Measurements from ENCODE around the gene FBN2. TPM values are rescaled to one million over a fixed set of nuclear protein-coding genes. Genes with fewer than 3 reads are reported as not detected.
"Not testable (repeated sequence)": the region's sequence is repeated elsewhere in the genome, so short reads cannot be mapped to it uniquely, and the experiment has no call there.

Gene FBN2
- total RNA-seq, 4 donors from 2014 or later, result 5.3 to 19.4 (median 7.5) TPM

DNA sequence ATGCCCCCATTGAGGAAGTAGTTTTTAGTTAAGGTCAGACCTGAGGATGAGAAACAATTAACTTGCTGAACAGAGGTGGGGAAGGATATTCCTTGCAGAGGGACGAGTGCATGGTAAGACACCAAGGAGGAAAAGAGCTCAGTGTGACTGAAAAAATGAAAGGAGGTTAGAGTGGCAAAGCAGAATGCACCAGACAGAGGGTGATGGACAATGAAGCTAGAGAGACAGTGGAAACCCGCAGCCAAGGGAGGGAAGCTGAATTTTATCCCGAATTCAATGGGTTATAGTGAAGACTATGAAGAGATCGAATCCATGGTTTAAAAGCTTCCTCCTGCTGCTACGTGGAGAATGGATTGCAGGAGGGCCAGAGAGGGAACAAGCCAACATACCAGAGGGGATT lies 206.8 kb downstream of the FBN2 start:
- no peak for ATAC-seq

DNA sequence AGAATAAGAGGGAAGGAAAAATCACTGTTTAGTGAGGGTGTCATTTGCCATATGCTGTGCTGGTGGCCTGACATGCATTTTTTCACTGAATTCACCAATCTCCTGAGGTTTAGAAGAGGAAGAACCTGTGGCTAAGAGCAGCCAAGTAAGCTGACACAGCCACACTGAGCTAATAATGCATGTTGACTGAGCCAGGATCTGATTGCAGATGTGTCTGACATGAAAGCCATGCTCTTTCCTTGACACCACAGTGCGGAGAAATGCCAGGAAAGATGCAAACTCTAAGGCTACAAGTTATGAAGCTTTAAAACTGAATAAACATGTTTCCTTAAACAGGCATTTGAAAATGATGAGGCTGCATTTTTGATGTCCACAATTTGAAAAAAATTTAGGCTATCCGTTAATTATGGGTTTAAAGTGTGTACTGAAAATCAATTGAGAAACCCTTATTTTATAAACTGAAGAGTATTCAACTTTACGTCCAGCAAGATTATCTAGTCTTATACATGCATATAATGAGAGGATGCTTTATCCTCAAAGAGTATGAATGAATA lies 208.6 kb downstream of the FBN2 start:
- 61 to 72% methylated on average over 3 of the region's 3 CpGs for WGBS, 2 donors (ENCODE audit: low coverage in 1 of 2)
- TF ChIP-seq EP300 (IDR thresholded peaks at IDR 0.05), result no peak
- TF ChIP-seq POLR2A (IDR thresholded peaks at IDR 0.05), result no peak
- no peak for TF ChIP-seq POLR2AphosphoS5 (IDR thresholded peaks at IDR 0.05)
- TF ChIP-seq, protein P1, sequence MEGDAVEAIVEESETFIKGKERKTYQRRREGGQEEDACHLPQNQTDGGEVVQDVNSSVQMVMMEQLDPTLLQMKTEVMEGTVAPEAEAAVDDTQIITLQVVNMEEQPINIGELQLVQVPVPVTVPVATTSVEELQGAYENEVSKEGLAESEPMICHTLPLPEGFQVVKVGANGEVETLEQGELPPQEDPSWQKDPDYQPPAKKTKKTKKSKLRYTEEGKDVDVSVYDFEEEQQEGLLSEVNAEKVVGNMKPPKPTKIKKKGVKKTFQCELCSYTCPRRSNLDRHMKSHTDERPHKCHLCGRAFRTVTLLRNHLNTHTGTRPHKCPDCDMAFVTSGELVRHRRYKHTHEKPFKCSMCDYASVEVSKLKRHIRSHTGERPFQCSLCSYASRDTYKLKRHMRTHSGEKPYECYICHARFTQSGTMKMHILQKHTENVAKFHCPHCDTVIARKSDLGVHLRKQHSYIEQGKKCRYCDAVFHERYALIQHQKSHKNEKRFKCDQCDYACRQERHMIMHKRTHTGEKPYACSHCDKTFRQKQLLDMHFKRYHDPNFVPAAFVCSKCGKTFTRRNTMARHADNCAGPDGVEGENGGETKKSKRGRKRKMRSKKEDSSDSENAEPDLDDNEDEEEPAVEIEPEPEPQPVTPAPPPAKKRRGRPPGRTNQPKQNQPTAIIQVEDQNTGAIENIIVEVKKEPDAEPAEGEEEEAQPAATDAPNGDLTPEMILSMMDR (IDR thresholded peaks at IDR 0.05), result no peak

More for the DNA sequence above, 206.8 kb downstream of the FBN2 start:
- WGBS, 2 donors (ENCODE audit: low coverage in 1 of 2), result 90 to 98% methylated on average over 5 of the region's 5 CpGs
- Histone ChIP-seq H3K27ac (no peak overlapping the region), H3K36me3 (peaks cover 0 to 21% of the 10 kb centered on the region in 2 donors), H3K9me3 (no peaks in the 10 kb centered on the region), H3K4me3 (no peak overlapping the region), H3K27me3 (no peaks in the 10 kb centered on the region), H3K4me1 (peaks cover 0 to 15% (median 3%) of the 10 kb centered on the region in 3 donors)
- TF ChIP-seq POLR2AphosphoS5 (IDR thresholded peaks at IDR 0.05) (no peak), POLR2A (IDR thresholded peaks at IDR 0.05) (no peak), EP300 (IDR thresholded peaks at IDR 0.05) (no peak)
- TF ChIP-seq, protein P1 (IDR thresholded peaks at IDR 0.05), result no peak

DNA sequence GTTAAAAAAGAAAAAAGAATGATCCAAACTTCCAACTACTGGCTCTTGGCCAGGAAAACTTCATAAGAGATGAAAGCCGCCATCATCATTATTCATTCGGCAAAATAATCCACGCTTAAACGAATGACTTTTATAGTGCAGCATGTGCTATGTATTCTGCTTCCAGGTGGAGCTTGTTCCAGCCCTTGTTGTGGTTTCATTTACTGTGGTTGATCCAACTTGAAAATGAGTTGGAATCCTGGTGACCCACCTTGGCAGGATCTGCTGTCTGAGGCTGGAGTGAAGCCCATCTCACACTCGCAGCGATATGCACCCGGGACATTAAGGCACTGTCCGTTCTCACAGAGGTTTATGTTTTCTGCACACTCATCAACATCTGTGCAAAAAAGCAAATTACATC lies 209.6 kb downstream of the FBN2 start:
- Histone ChIP-seq H3K27me3 (no peaks in the 10 kb centered on the region), H3K4me1 (peaks cover 0 to 15% (median 3%) of the 10 kb centered on the region in 3 donors), H3K36me3 (peaks cover 0 to 5% of the 10 kb centered on the region in 2 donors), H3K4me3 (no peak overlapping the region), H3K9me3 (no peaks in the 10 kb centered on the region), H3K27ac (peak overlapping the region in 1 of 4 donors; percentile 16)
- ATAC-seq, result no peak
- TF ChIP-seq POLR2A (IDR thresholded peaks at IDR 0.05), result no peak
- TF ChIP-seq POLR2AphosphoS5 (IDR thresholded peaks at IDR 0.05), result peak; percentile 23
- WGBS, 2 donors (ENCODE audit: low coverage in 1 of 2), result 19 to 25% methylated on average over 6 to 8 of the region's 8 CpGs

More for the DNA sequence above, 208.6 kb downstream of the FBN2 start:
- Histone ChIP-seq H3K4me1 (peaks cover 0 to 15% (median 3%) of the 10 kb centered on the region in 3 donors), H3K36me3 (peaks cover 0 to 6% of the 10 kb centered on the region in 2 donors), H3K4me3 (no peak overlapping the region), H3K27me3 (no peaks in the 10 kb centered on the region), H3K27ac (no peak overlapping the region), H3K9me3 (no peaks in the 10 kb centered on the region)
- no peak for ATAC-seq

DNA sequence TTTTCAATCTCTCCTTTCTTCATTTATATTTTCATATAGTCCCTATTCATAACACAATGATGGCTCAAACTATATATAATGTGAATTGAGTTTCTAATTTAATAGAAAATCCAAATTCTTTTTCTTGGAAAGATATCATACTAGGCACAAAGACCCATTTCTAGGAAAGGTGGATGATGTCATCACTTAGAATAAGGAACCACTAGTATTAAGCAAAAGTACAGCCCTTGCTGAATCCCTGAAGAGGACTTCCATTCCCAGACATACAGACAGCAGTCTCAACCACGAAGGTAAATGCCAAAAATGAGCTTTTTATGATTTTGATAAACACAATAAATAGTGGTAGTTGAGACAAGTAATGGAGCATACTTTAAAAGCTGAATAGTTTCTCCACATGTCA lies 210.0 kb downstream of the FBN2 start:
- TF ChIP-seq POLR2A (IDR thresholded peaks at IDR 0.05), result no peak
- Histone ChIP-seq H3K4me3 (no peak overlapping the region), H3K27me3 (no peaks in the 10 kb centered on the region), H3K36me3 (peaks cover 0 to 5% of the 10 kb centered on the region in 2 donors), H3K27ac (peak overlapping the region in 1 of 4 donors; percentile 16), H3K9me3 (no peaks in the 10 kb centered on the region), H3K4me1 (peaks cover 0 to 15% (median 3%) of the 10 kb centered on the region in 3 donors)
- WGBS, 2 donors (ENCODE audit: low coverage in 1 of 2), result 0 to 30% methylated on average over 1 of the region's 1 CpG
- no peak for ATAC-seq

DNA sequence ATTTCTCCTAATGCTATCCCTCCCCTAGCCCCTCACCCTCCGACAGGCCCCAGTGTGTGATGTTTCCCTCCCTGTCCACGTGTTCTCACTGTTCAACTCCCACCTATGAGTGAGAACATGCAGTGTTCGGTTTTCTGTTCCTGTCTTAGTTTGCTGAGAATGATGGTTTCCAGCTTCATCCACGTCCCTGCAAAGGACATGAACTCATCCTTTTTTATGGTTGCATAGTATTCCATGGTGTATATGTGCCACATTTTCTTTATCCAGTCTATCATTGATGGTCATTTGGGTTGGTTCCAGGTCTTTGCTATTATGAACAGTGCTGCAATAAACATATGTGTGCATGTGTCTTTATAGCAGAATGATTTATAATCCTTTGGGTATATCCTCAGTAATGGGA lies 216.6 kb downstream of the FBN2 start:
- H3K9me3 ChIP-seq, H3K36me3 ChIP-seq, H3K27ac ChIP-seq, H3K4me1 ChIP-seq, ATAC-seq, H3K4me3 ChIP-seq, H3K27me3 ChIP-seq: not testable (repeated sequence)
- 89 to 95% methylated on average over 4 of the region's 4 CpGs for WGBS, 2 donors (ENCODE audit: low coverage in 1 of 2)

GRCh38 chr5:128318691-128319090 lies 219.4 kb downstream of the FBN2 start:
- 90 to 100% methylated on average over 2 of the region's 2 CpGs for WGBS, 2 donors (ENCODE audit: low coverage in 1 of 2)
- no peak for ATAC-seq
- Histone ChIP-seq H3K27me3 (no peaks in the 10 kb centered on the region), H3K4me1 (no peaks in the 10 kb centered on the region), H3K36me3 (no peaks in the 10 kb centered on the region), H3K27ac (no peak overlapping the region), H3K4me3 (no peak overlapping the region), H3K9me3 (no peaks in the 10 kb centered on the region)
- TF ChIP-seq EP300 (IDR thresholded peaks at IDR 0.05), result no peak

GRCh38 chr5:128317481-128317880 lies 220.6 kb downstream of the FBN2 start:
- Histone ChIP-seq H3K9me3 (no peaks in the 10 kb centered on the region), H3K27ac (no peak overlapping the region), H3K4me1 (no peaks in the 10 kb centered on the region), H3K36me3 (no peaks in the 10 kb centered on the region), H3K4me3 (no peak overlapping the region), H3K27me3 (no peaks in the 10 kb centered on the region)
- ATAC-seq, result no peak
- TF ChIP-seq POLR2A (IDR thresholded peaks at IDR 0.05), result no peak
- no peak for TF ChIP-seq EP300 (IDR thresholded peaks at IDR 0.05)
- WGBS, 2 donors (ENCODE audit: low coverage in 1 of 2), result 83 to 100% methylated on average over 1 of the region's 1 CpG
